ENCODE results near the gene SCYGR8.
"Not testable (repeated sequence)": the region's sequence is repeated elsewhere in the genome, so short reads cannot be mapped to it uniquely, and the experiment has no call there.

SCYGR8 gene, protein sequence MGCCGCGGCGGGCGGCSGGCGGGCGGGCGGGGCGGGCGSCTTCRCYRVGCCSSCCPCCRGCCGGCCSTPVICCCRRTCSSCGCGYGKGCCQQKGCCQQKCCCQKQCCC

DNA sequence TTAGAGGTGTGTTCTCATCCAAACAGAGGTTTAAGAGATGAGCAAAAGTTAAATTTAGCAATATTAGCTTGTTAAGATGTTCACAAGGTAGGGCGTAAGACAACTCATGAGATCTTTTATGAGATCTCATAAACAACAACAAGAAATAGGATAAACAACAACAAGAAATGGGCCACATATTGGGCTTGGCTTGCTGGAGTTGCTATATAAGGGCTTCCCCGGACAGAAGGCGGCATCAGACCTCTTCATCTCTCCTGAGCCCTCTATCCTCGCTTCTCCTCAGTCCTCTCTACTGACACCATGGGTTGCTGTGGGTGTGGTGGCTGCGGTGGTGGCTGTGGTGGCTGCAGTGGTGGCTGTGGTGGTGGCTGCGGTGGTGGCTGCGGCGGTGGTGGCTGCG, at the start of gene SCYGR8:
SCYGR8 (plus strand) TSS at position 301 of the 400 bp plus-strand sequence; CDS start at position 301, 0 bp downstream.
- no peak for DNase-seq (ENCODE audit: low read depth)

DNA sequence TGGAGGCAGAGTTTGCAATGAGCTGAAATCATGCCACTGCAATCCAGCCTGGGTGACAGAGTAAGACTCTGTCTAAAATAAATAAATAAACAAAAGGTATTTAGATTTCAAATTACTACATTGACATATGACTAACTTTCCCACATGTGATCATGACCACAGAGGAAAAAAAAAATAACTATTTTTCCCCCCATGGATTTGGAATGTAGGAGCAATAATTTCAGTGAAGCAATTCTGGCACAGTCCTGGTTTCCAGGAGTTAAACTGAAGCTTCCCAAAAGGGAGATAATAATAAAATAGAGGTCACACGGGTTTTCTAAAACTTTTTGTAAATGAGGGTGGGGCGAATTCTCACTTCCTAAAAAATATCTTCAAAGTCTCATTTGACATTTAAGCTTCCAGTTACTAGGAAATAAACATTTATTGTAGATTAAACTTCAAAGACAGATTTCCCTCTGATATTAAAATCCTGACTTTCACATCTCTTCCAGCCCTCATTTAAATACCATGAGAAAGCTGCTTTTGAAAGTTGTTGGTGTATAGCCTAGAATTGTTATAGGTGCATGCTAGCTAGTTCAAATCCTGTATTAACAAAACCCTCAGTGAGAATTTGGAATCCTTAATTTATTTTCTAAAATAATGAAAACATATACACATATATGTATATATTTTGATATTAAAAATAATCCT, 48.6 kb upstream of the SCYGR8 start:
- no peak for DNase-seq (ENCODE audit: low read depth)

DNA sequence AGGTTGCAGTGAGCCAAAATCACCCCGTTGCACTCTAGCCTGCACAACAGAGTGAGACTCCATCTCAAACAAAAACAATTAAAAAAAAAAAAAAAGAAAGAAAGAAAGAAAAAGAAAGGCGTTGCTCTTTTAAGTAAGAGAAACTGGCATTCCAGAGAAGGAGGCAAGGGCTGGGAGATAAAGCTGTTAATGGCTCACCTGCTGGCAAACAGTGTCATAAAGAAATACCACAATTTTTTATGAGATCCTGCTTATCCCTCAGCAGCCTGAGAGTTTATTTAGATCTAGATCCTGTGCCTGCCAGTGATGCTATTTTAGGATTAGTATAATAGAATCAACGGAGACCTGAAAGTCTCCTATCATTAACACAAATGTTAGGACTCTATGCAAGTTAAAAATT, 44.1 kb upstream of the SCYGR8 start:
- no peak for DNase-seq (ENCODE audit: low read depth)

DNA sequence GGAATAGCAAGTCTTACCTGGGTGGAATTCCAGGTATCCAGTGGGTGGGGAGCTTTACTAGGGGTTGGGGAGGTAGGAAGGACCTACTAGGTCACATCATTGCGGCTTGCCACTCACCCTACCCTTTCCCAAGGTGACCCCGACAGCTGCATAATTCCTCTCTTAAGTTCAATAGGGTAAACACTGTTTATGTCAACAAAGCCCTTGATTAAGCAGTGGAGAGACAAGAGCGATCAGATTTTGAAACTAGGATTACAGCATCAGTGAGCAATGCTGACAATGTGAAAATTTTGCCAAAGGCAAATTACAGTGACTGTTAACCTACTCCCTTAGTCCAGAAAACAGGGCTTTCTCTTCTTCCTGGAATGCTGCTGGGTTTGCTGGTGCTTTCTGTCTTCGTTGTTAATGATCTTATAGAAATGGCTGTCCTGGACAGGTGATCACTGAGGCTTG, 42.4 kb upstream of the SCYGR8 start:
- no peak for DNase-seq (ENCODE audit: low read depth)

DNA sequence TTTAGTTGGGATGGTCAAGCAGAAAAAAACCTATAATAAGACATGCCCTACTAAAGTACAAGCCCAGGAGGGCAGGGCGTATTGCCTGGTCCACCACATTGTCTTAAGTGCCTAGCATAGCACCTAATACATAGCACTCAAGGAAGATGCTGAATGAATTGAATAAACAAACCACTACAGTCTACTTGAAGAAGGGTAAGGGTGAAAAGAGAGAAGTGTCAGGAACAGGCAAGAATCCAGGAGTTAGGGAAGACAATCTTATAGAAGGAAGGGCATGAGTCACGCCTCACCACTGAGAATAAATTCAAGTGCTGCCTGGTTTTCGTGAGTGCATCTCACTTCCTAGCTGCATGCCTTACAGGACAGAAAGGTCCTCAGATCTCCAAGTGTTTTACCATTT, 41.7 kb upstream of the SCYGR8 start:
- no peak for DNase-seq (ENCODE audit: low read depth)

DNA sequence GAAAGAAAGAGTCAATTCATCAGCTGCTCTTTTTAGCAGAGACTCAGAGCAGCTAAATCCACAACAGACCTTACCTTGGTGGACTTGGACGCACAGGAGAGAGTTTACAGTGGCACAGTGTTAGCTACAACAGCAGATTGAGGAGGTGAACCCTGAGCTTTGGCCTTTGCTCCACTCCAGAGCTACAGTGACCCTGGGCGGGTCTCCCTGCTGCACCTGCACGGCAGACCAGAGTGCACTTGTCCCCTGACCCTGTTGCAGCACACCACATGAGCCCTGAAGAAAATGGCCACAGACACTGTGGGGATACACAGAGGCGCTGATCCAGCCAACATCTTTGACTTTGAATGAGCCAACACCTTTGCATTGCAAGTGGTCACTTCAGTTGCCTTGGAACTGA, 38.8 kb upstream of the SCYGR8 start:
- DNase-seq (ENCODE audit: low read depth): no peak

DNA sequence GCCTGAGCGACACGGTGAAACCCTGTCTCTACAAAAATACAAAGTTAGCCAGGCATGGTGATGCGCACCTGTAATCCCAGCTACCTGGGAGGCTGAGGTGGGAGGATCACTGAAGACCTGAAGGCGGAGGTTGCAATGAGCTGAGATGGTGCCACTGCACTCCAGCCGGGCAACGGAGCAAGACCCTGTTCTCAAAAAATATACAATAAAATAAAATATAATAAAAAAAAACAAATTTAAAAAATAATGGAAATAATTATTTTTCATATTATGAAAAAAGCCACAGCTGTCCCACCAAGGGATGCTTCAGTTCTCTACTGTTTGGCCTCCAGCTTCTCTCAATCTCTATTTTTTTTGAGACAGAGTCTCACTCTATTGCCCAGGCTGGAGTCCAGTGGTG, 38.3 kb upstream of the SCYGR8 start:
- no peak for DNase-seq (ENCODE audit: low read depth)

DNA sequence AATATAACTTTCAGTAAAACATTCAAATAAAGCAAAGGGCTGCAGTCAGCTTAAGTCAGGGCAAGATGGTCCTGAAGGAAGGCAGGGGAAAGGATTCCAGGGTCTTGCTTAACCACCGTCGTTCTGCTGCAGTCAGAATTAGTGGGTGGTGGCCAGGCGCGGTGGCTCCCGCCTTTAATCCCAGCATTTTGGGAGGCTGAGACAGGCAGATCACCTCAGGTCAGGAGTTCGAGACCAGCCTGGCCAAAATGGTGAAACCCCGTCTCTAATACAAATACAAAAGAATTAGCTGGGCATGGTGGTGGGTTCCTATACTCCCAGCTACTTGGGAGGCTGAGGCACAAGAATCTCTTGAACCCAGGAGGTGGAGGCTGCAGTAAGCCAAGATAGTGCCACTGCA, 34.7 kb upstream of the SCYGR8 start:
- DNase-seq (ENCODE audit: low read depth): no peak

DNA sequence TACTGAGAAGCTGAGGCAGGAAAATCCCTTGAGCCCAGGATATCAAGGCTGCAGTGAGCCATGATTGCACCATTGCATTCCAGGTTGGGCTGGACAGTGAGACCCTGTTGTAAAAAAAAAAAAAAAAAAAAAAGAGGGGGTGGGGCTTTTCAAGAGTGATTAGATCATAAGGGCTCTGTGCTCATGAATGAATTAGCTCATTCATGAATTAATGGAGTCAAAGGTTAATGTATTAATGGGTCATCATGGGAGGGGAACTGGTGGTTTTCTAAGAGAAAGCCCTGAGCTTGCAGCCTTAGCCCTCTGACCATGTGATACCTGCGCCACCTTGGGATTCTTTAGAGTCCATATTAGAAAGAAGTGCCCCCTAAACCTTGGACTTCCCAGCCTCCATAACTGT, 32.4 kb upstream of the SCYGR8 start:
- no peak for DNase-seq (ENCODE audit: low read depth)

DNA sequence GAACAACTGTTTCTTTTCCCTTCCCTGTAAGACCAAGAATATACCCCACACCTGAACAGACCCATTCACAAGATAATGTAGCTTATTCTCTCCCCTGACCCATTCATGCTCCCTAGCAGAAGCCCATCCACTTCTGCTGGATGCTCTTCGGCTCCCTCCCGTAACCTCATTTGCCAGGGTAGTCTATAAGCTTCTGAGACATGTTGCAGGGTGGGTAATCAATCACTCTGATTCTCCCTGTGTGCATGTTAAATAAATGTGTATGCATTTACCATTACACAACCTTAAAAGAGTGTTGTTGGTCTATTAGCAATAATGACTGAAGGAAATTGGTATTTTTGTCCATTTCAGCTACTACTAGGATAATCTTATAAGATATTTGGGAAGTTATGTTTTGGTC, 29.2 kb upstream of the SCYGR8 start:
- no peak for DNase-seq (ENCODE audit: low read depth)

DNA sequence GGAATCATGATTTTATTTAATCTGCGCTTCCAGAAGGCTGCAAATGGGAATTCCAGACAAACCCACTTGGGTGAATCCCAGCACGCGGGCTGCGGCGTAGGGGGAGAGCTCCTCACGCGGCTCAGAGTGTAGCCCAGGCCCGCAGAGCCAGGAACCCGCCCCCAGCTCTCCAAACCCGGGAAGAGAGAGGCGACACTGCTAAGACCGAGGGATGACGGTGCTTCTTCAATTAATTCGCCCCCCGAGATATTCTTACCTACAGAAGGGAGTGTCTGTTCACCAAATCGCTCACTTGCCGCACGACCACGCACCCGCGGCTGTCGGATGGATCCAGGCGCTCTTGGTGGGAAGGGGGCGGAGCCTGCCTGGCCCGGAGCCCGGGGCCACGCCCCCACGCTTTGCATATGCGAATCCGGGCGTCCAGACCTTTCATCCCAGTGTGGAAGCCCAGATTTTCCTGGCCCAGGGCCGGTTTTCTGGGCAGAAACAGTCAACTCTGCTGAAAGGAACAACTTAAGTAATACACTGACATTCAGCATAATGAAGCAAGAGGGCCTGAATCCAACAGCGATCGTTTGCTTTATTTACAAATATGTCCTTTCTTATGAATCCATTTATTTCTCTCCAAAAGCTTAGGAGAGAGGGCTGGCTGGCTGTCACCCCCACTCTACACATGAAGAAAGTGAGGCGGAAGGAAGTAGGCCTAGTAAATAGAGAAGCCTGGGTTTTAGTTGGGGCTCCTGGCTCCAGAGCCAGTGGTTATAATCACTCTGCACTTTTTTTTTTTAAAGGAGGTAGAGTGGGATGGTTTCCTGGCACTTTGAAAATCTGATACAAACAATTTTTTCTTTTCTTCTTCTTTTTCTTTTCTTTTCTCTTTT, 27.8 kb upstream of the SCYGR8 start, which contains the start of gene SLC19A3:
SLC19A3 (minus strand) TSS at position 342 of the 881 bp plus-strand sequence. CDS start 15,710 bp downstream, outside the sequence.
- DNase-seq (ENCODE audit: low read depth): no peak

DNA sequence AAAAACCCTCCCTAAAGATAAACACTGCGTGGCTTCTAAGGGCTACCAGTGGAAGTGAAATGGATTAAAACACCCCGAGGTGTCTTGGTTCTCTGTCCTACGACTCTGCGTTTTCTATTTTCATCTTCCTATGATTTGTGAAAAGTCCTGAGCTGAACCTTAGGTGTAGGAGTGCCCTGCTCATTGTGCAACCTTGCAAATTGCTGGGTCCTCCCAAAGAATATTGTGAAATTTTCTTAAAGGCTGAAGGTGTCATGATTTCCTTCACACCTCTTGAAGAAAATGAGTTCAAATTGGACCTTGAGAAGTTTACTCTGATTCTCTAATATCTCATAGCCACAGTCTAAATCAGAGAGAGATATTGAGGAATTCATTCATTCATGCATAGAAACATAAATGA, 26.1 kb upstream of the SCYGR8 start:
- DNase-seq (ENCODE audit: low read depth): no peak

DNA sequence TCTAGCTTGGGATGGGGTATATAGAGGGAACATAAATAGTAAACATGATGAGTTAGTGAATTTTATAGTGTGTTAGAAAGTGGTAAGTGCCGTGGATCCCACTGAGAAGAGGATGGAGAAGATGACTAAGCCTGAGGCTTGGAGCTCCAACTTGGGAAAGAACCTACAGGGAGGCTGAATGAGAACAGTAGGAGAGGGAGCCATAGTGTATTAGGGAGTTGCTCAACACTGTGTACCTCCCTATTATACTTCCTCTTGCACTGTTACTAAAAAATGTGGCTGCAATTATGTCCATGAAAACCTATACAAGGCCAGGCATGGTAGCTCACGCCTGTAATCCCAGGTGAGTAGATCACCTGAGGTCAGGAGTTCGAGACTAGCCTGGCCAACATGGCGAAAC, 25.0 kb upstream of the SCYGR8 start:
- DNase-seq (ENCODE audit: low read depth): no peak

DNA sequence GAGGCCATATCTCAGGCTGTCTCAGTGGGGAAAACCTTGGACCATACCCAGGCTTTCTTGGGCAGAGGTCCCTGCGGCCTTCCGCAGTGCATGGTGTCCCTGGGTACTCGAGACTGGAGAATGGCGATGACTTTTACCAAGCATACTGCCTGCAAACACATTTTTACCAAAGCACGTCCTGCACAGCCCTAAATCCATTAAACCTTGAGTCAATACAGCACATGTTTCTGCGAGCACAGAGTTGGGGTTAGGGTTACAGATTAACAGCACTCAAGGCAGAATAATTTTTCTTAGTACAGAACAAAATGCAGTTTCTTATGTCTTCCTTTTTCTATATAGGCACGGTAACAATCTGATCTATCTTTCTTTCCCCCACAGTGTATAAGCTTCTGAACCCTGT, 22.9 kb upstream of the SCYGR8 start:
- not testable (repeated sequence) for DNase-seq (ENCODE audit: low read depth)

DNA sequence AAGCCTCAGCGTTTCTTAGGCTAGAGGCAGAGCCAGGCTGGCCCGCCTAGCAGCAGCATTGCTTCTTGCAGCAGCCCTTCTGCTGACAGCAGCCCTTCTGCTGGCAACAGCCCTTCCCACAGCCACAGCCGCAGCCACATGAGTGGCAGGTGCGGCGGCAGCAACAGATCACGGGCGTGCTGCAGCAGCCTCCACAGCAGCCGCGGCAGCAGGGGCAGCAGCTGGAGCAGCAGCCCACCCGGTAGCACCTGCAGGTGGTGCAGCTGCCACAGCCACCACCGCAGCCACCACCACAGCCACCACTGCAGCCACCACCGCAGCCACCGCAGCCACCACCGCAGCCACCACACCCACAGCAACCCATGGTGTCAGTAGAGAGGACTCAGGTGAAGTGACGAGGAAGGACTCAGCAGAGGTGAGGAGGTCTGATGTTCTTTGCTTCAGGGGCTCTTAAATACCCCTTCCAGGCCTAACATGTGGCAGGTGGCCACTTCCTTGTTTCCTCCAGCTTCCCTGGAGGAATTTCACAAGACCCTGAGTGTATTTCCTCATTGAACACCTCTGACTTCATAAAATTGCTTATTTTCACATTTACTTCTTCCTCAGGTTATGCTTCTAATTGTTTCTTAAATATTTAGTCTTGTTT, 21.2 kb upstream of the SCYGR8 start, which contains the start of gene SCYGR6:
SCYGR6 (minus strand) TSS at position 364 of the 646 bp plus-strand sequence; CDS start at position 364, 0 bp downstream.
- DNase-seq (ENCODE audit: low read depth): no peak

DNA sequence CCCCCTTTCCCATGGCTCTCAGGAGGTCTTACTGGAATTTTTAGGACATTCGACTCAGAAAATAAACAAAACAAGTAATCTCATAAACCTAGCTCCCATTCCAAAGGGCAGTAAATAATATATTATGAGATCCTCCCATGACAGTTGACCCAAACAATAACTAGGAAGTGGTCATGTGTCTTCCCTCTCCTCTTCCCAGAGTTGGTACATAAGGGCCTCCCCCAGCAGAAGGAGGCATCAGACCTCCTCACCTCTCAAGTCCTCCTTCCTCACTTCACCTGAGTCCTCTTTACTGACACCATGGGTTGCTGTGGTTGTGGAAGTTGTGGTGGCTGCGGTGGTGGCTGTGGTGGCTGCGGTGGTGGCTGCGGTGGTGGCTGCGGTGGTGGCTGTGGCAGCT, 17.7 kb upstream of the SCYGR8 start, which contains the start of gene SCYGR7:
SCYGR7 (plus strand) TSS at position 301 of the 400 bp plus-strand sequence; CDS start at position 301, 0 bp downstream.
- DNase-seq (ENCODE audit: low read depth): no peak

DNA sequence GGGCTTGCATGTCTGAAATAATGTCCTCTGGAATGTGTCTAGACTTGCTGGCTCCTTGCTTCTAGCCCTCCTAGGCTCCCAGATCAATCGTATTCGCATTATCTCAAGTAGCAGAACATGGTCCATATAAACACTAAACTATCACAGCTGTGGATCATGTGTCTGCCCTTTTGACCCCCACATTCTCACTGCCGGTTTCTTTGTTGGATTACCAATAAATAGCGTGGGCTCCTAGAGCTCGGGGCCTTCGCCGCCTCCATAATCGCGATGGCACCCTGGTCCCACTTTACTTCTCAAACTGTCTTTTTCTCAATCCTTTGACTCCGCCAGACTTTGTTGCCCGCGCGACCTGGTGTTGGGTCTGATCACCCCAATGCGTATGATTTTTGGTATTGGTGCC, 6.3 kb upstream of the SCYGR8 start:
- DNase-seq (ENCODE audit: low read depth): no peak

DNA sequence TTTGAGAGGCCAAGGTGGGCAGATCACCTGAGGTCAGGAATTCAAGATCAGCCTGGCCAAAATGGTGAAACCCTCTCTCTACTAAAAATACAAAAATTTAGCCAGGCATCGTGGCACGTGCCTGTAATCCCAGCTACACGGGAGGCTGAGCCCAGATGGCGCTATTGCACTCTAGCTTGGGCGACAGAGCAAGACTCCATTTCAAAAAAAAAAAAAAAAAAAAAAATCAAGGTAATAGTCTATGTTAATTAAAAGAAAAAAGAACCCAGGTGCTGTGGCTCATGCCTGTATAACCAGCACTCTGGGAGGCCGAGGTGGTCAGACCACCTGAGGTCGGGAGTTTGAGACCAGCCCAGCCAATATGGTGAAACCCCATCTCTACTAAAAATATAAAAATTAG, 5.0 kb upstream of the SCYGR8 start:
- not testable (repeated sequence) for DNase-seq (ENCODE audit: low read depth)

DNA sequence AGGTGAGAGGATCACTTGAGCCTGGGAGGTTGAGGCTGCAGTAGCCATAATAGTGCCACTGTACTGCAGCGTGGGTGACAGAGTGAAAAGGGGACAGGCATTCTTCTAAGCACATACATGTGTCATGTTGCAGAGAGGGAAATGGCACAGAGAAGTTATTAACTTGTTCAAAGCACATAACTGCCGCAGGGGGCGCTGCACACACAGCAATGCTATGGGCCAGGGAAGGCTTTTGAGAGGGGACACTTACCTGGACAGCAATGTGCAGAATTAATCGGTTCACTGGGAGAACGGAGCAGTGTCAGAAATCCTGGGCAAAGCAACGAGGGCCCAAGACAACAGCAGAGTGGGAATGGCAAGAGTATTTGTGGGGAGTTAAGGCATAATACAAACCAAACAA, 2.4 kb downstream of the SCYGR8 start:
- DNase-seq (ENCODE audit: low read depth): no peak

DNA sequence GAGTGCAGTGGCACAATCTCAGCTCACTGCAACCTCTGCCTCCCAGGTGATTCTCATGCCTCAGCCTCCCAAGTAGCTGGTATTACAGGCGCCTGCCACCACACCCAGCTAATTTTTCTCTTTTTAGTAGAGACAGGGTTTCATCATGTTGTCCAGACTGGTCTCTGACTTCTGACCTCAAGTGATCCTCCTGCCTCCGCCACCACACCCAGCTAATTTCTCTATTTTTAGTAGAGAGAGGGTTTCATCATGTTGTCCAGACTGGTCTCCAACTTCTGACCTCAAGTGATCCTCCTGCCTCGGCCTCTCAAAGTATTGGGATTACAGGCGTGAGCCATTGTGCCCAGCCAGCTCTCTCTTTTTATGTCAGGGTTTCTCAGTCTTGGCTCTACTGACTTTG, 10.6 kb downstream of the SCYGR8 start:
- not testable (repeated sequence) for DNase-seq (ENCODE audit: low read depth)

DNA sequence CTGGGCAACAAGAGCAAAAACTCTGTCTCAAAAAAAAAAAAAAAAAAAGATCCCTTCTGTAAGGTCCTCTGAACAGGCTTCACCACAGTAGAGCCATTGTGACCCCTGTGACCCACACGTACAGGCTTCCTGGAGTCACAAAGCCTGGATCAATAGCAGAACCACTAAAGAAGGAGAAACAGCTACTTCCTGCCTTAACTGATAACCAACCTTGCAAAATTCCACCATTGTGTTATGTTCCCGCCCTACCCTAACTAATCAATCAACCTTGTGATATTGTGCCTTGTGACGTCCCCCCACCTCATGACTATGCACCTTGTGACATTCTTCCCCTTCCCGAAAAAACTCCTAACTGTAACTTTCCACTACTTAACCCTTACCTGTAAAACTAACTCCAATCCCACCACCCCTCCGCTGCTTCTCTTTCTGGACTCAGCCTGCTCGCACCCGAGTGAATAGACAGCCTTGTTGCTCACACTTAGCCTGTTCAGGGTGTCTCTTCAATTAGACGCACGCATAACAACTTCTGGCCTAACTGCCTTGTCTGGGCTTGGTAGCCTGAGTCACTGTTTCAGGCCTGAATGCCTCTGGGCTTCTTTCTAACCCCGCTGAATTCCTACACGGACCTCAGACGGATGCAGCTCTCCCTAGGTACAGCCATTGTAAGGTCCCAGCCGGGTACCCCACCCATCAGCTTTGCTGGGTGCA, 13.9 kb downstream of the SCYGR8 start:
- DNase-seq (ENCODE audit: low read depth): no peak

Data from activated T-cell treated with anti-CD3 and anti-CD28 coated beads for 1 hour (primary cell).